Esophagus muscularis mucosa (tissue), 4 donors: Measurements from ENCODE around the gene RHOJ.

Experiments used
- CTCF ChIP-seq, 3 experiments: fragments of 200-600 bp in 2 of 3; fragments of 450-650 bp in 1 of 3; sonication (generic) in 2 of 3; IDR thresholded peaks; one replicate each; pipeline ENCODE4 v1.5.1; 2017 to 2019; ENCODE audit warnings: antibody characterized with exemption in 3 of 3, mild to moderate bottlenecking in 2 of 3, moderate library complexity in 1 of 3
- EP300 ChIP-seq: sonication (generic); formaldehyde crosslinking; IDR thresholded peaks from one replicate; pipeline ENCODE4 v1.6.1; 2017; ENCODE audit warnings: antibody characterized with exemption
- POLR2A ChIP-seq: fragments of 450-650 bp; IDR thresholded peaks from one replicate; pipeline ENCODE4 v1.6.1; 2017; ENCODE audit warnings: antibody characterized with exemption, moderate library complexity, mild to moderate bottlenecking, low read depth
- POLR2AphosphoS5 ChIP-seq, 2 donors: sonication (generic); formaldehyde crosslinking; IDR thresholded peaks; one replicate each; pipeline ENCODE4 v1.6.1; 2017; ENCODE audit warnings: antibody characterized with exemption in 2 of 2

- no peak for TF ChIP-seq POLR2A
- TF ChIP-seq CTCF (IDR thresholded peaks at IDR 0.05) = no peak
- TF ChIP-seq POLR2AphosphoS5 (IDR thresholded peaks at IDR 0.05) = no peak
- no peak for TF ChIP-seq EP300
Observed at GRCh38 chr14:63290741-63291430, 86.6 kb downstream of the RHOJ start.
